Motor neuron (in vitro differentiated cells): Measurements from ENCODE around the gene FAM234A. TPM values are rescaled to one million over a fixed set of nuclear protein-coding genes. Genes with fewer than 3 reads are reported as not detected.
A peak's percentile ranks its signal among the peaks of the same experiment; 100 is the strongest.

Experiments used
- ATAC-seq, 8 experiments: fragments of 200-7000 bp; cut with Tn5 transposase; replicated peaks in 6 of 8; 2 replicates each; pipeline ENCODE4 v1.8.0; 2021; ENCODE audit warnings: mild to moderate bottlenecking in 8 of 8, moderate library complexity in 8 of 8
- H3K27ac ChIP-seq, 2 donors: fragments of 250-450 bp; sonication (Bioruptor Pico); 2 replicates each; pipeline ENCODE4 v1.9.0; 2021; ENCODE audit warnings: antibody characterized with exemption in 2 of 2, mild to moderate bottlenecking in 2 of 2, moderate library complexity in 1 of 2
- H3K4me1 ChIP-seq, 2 donors: fragments of 250-450 bp; sonication (Bioruptor Pico); replicated peaks in 1 of 2; 2 replicates each; pipeline ENCODE4 v1.6.1; 2021; ENCODE audit warnings: antibody characterized with exemption in 2 of 2, mild to moderate bottlenecking in 2 of 2, moderate library complexity in 1 of 2
- H3K4me3 ChIP-seq, 5 donors: fragments of 250-450 bp; sonication (Bioruptor Pico); 2 replicates each; pipeline ENCODE4 v1.9.0; 2021; ENCODE audit warnings: antibody characterized with exemption in 5 of 5, mild to moderate bottlenecking in 5 of 5, moderate library complexity in 4 of 5
- WGBS, 10 experiments: fragments of 450-650 bp; shearing (Covaris generic); methylation state at CpG; one replicate each; pipeline ENCODE4 v1.0.0; 2022; 5-methylcytosine and 5-hydroxymethylcytosine counted together
- in situ Hi-C, 9 experiments: fragments of 400-800 bp; cut with MboI; loops; one replicate each; pipeline ENCODE4 v1.15.0; 2021; ENCODE audit warnings: low sequenced_read_pairs in 9 of 9, low pct_unique_long_range_greater_than_20kb in 2 of 9; ENCODE audit not compliant: unreplicated experiment in 9 of 9
- total RNA-seq, 8 experiments: library from RNA; unstranded; fragments of 300-600 nt; gene quantifications; 2 replicates each; pipeline versions ENCODE4 v1.2.3 to v1.2.4, GENCODE V29; 2022

FAM234A gene, protein sequence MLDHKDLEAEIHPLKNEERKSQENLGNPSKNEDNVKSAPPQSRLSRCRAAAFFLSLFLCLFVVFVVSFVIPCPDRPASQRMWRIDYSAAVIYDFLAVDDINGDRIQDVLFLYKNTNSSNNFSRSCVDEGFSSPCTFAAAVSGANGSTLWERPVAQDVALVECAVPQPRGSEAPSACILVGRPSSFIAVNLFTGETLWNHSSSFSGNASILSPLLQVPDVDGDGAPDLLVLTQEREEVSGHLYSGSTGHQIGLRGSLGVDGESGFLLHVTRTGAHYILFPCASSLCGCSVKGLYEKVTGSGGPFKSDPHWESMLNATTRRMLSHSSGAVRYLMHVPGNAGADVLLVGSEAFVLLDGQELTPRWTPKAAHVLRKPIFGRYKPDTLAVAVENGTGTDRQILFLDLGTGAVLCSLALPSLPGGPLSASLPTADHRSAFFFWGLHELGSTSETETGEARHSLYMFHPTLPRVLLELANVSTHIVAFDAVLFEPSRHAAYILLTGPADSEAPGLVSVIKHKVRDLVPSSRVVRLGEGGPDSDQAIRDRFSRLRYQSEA
- total RNA-seq, result 100 to 1,000 TPM in 1 of 8 experiments, 10 to 100 TPM in 7; 23.1 to 101 (median 50.5) TPM

DNA sequence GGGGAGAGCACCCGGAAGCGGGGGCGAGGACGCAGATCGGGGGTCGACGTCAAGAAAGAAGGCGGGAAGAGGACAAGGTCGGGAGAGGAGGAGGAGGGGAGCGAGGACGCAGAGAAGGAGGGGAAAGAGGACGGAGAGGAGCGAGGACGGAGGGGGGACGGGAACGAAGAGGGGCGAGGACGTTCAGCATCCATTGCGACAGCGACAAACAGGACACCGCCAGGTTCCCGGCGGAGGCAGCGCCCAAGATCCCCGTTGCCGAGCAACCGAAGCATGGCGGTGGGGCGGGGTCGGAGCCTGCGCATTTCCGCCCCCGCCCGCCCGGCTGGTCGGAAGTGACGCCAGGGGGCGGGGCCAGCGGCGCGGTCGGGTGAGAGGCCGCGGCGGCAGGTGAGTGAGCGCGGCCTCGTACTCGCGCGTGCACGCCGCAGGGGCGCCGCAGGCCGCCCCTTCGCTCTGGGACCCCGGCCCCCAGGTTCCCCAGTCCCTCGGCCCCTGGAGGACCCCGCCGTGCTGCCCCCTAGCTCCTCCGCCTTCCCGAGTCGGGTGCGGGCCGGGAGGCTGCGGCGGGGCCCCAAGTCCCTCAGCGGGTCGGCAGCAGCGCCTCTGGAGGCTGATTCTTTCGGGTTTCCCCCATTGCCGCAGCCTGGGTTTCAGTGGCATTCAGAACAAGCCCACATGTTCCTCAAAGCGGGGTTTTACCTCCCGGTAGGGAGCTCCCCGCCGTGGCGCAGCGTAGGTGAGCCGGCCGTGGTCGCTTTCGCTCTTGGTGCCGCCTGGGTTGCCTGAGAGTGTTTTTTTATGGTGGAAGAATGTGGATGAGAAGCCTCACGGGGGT lies at the start of gene FAM234A:
TSS of gene FAM234A (plus strand) at position 354 of the 838 bp plus-strand sequence. CDS start 19,593 bp downstream, outside the sequence.
- Histone ChIP-seq H3K4me1 (no peaks in the 10 kb centered on the region), H3K4me3 (peak within 1 kb of the TSS; percentile 61 to 84 (median 80)), H3K27ac (peak within 1 kb of the TSS; percentile 90 to 91)
- in situ Hi-C loops, result no loop called here
- WGBS, 10 experiments, result 0 to 4% methylated on average over 2 to 5 of the region's 85 CpGs; no CpG with 5 or more reads in 8 of the 10 experiments
- peak; percentile 76 to 89 (median 80) for ATAC-seq

DNA sequence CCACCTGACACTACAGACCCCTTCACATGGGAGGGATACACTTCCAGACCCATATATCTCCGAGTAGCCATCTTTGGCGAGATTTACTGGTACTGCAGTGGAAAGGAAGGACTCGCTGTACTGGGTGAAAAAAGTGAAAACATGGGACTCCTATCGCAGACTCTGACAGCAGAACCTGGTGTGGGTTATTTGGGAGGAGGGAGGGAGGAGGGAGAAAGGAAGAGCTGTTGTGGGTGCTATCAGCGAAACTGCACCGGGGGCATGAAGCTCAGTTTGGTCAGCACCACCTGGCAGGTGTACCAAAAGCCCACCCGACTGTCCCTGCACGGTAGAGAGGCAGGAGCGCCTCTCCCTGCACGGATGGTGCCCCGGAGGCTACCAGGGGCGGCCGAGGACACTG lies 49.4 kb upstream of the FAM234A start:
- no peak overlapping the region for H3K4me3 ChIP-seq
- in situ Hi-C loops, result no loop called here
- no peak overlapping the region for H3K27ac ChIP-seq
- 59 to 100% (median 81%) methylated on average over 2 to 5 of the region's 13 CpGs; no CpG with 5 or more reads in 5 of the 10 experiments for WGBS, 10 experiments
- ATAC-seq, result no peak
- H3K4me1 ChIP-seq, result peaks cover 0 to 6% of the 10 kb centered on the region in 2 donors

DNA sequence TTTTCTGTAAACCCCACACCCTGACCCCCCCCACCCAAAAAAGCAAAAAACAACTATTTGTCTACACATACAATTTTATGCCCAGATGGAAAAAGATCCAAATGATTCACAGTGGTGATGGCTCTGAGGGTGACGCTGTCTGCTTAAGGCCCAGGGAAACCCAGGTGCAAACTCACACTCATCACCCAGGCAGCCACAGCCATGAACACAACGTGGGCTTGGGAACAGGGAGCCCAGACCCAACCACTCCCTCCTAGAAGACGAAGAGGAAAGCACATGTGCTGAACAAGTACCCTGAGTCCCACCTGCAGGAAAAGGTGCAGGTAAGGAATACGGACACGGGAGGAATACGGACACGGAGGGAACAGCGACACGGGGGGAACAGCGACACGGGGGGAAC lies 48.9 kb upstream of the FAM234A start:
- no peak for ATAC-seq
- in situ Hi-C loops, result no loop called here
- Histone ChIP-seq H3K27ac (no peak overlapping the region), H3K4me3 (no peak overlapping the region), H3K4me1 (peaks cover 0 to 5% of the 10 kb centered on the region in 2 donors)
- 0 to 100% (median 67%) methylated on average over 1 of the region's 11 CpGs; no CpG with 5 or more reads in 4 of the 10 experiments for WGBS, 10 experiments

DNA sequence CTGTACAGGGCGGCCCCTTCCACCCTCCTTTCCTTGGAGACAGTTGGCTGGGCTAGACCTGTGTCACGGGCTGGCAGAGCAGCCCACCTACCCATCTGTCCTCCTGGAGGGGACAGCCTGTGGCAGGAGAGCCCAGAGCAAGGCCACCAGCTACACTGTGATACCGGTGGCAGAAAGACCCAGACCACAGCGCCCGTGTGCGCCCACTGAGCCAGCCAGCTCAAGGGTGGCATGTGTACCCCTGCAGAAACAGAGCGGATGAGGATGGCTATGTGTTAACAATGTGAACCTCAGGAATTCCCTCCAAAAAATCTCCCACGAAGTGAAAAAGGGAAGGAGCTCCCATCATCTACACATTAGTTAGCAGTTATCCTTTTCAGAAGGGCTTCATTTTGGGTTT lies 47.3 kb upstream of the FAM234A start:
- no peaks in the 10 kb centered on the region for H3K4me1 ChIP-seq
- in situ Hi-C loops, result no loop called here
- WGBS, 10 experiments, result 94 to 100% (median 98%) methylated on average over 1 to 5 of the region's 8 CpGs; no CpG with 5 or more reads in 6 of the 10 experiments
- no peak overlapping the region for H3K27ac ChIP-seq
- ATAC-seq, result no peak
- no peak overlapping the region for H3K4me3 ChIP-seq

DNA sequence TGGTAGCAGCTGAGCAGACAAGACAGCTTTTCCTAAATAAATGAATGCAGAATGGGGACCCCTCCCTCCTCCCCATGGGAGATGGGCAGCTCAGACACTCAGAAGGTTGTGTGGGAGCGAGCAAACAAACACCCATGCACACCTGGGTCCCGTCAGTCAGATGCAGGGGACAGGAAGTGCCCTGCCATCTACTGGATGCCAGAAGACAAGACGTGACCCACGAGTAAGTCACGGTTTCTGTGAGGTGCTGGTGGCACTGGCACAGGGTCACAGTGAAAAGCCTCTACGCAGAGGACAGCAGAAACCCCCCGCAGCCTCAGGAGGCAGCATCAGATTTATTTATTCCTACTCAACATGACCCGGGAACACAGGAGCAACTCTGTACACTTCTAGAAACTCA lies 45.9 kb upstream of the FAM234A start:
- in situ Hi-C loops, result no loop called here
- no peak overlapping the region for H3K27ac ChIP-seq
- H3K4me1 ChIP-seq, result no peaks in the 10 kb centered on the region
- WGBS, 10 experiments, result 70 to 100% (median 93%) methylated on average over 2 to 5 of the region's 8 CpGs; no CpG with 5 or more reads in 3 of the 10 experiments
- H3K4me3 ChIP-seq, result no peak overlapping the region
- ATAC-seq, result no peak

DNA sequence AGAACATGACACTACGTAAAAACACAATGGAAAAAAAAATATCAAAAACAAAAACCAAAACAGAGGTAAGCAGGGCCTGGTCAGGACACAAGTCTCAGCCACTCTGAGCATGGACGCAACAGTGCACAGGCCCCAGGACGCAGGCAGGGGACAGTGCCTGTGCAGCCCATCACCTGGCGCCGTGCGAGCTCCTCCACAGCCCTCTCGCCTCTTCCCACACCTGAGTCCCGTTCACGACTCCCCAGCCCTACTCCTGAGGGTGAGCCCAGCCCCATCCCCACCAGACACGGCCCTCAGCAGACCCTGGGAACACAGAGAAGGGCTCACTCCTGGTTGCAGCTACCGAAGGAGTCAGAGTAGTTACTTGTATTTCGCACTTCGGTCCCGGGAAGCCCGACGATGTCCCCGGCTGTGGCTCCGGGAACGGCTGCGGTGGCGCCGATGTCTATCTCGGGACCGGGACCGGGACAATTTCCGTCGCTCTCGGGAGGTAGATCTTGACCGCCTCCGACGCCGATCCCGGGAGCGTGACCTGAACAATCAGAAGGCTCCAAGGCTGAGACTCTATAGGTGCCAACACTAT lies 44.9 kb upstream of the FAM234A start:
- ATAC-seq, result peak in 1 of 8 experiments; percentile 5
- Histone ChIP-seq H3K4me1 (no peaks in the 10 kb centered on the region), H3K4me3 (no peak overlapping the region), H3K27ac (no peak overlapping the region)
- in situ Hi-C loops, result no loop called here
- 96 to 100% (median 100%) methylated on average over 1 to 14 of the region's 34 CpGs; no CpG with 5 or more reads in 3 of the 10 experiments for WGBS, 10 experiments

DNA sequence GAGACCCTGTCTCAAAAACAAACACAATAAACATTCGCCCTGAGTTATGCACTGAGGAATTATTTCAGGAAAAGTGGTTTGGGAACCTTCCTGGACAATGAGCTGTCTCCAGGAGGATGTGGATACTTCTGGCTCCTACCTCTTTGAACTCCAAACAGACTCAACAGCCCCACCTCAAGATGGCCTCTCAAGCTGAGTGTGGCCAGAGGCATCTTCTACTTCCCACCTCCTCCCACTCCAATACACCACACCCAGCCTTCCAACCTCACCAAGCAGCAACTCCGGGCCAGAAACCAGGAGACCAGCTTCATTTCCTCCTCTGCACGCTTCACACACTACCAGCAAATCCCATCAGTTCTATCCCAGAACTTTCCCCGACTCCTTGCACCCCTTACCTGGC lies 42.8 kb upstream of the FAM234A start:
- 79 to 100% (median 100%) methylated on average over 2 to 4 of the region's 4 CpGs; no CpG with 5 or more reads in 6 of the 10 experiments for WGBS, 10 experiments
- in situ Hi-C loops, result no loop called here
- no peaks in the 10 kb centered on the region for H3K4me1 ChIP-seq
- peak in 3 of 8 experiments; percentile 20 to 92 (median 72) for ATAC-seq
- no peak overlapping the region for H3K4me3 ChIP-seq
- no peak overlapping the region for H3K27ac ChIP-seq

DNA sequence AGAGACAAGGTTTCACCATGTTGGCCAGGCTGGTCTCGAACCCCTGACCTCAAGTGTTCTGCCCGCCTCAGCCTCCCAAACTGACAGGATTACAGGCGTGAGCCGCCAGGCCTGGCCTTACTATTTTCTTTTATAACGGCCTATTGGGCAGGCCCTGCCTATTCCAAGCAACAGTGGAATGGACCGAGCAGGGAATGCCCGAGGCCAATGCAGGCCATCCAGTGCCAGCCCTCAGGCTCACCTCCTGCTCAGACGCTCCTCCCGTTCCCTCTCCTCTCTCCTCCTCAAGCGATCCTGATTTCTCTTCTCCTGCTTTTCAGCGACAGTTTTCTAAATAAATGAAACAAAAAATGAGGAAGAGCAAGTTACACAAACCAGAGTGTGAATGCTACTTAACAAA lies 41.9 kb upstream of the FAM234A start:
- WGBS, 10 experiments, result 88 to 100% (median 96%) methylated on average over 2 to 10 of the region's 11 CpGs; no CpG with 5 or more reads in 4 of the 10 experiments
- H3K4me3 ChIP-seq, result no peak overlapping the region
- no peaks in the 10 kb centered on the region for H3K4me1 ChIP-seq
- ATAC-seq, result no peak
- no peak overlapping the region for H3K27ac ChIP-seq
- in situ Hi-C loops, result no loop called here

DNA sequence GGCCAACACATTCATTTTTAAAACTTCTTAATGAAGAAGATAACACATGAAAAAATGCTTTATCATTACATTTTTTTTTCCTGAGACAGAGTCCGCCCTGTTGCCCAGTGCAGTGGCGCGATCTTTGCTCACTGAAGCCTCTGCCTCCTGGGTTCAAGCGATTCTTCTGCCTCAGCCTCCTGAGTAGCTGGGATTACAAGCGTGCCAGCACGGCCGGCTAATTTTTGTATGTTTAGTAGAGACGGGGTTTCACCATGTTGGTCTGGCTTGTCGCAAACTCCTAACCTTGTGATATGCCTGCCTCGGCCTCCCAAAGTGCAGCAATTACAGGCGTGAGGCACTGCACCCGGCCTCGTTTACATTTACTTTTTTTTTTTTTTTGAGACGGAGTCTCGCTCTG lies 41.2 kb upstream of the FAM234A start:
- in situ Hi-C loops, result no loop called here
- Histone ChIP-seq H3K4me3 (no peak overlapping the region), H3K27ac (no peak overlapping the region), H3K4me1 (no peaks in the 10 kb centered on the region)
- ATAC-seq, result no peak
- 81 to 100% (median 95%) methylated on average over 2 to 8 of the region's 15 CpGs; no CpG with 5 or more reads in 3 of the 10 experiments for WGBS, 10 experiments

DNA sequence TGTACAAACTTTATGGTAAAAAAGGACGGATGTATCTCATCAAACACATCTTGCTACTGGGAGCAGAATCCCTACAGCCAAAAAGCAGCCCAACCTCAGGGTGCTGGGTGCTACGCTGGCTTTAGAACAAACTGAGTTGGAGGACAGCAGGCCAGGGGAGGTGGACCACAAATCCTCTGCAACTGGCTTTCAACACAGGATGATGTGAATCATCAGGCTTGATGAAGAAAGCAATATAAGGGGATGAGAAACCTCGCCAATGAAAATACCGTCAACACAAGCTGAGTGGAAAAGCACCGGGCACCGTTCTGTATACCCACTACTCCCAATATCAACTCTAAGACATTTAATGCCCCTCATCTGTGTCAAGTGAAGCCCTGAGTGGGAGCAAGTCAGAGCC lies 40.1 kb upstream of the FAM234A start:
- ATAC-seq, result no peak
- 96 to 100% (median 100%) methylated on average over 1 to 5 of the region's 6 CpGs; no CpG with 5 or more reads in 5 of the 10 experiments for WGBS, 10 experiments
- no peak overlapping the region for H3K27ac ChIP-seq
- no peak overlapping the region for H3K4me3 ChIP-seq
- in situ Hi-C loops, result no loop called here
- no peaks in the 10 kb centered on the region for H3K4me1 ChIP-seq

DNA sequence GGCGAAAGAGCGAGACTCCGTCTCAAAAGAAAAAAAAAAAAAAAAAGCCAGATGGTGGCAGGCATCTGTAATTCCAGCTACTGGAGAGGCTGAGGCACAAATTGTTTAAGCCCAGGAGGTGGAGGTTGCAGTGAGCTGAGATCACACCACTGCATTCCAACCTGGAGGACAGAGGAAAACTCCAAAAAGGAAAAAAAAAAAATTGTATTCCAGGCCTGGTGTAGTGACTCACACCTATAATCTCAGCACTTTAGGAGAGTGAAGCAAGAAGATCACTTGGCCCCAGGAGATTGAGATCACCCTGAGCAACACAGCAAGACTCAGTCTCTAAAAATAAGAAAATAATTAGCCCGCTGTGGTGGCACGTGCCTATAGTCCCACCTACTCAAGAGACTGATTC lies 34.2 kb upstream of the FAM234A start:
- in situ Hi-C loops, result no loop called here
- Histone ChIP-seq H3K4me1 (no peaks in the 10 kb centered on the region), H3K4me3 (no peak overlapping the region), H3K27ac (no peak overlapping the region)
- ATAC-seq, result peak in 5 of 8 experiments; percentile 22 to 84 (median 35)
- WGBS, 10 experiments, result 80 to 100% (median 100%) methylated on average over 1 of the region's 5 CpGs; no CpG with 5 or more reads in 7 of the 10 experiments

DNA sequence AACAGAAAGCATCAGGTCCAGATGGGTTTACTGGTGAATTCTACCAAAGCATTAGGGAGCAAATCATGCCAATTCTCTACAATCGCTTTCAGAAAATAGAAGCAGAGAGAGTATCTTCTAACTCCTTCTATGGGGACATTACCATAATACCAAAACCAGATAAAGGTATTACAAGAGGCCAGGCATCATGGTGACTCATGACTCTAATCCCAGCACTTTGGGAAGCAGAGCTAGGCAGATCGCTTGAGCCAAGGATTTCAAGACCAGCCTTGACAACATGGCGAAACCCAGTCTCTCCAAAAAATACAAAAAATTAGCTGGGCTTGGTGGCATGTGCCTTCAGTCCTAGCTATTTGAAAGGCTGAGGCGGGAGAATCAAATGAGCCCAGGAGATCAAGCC lies 31.4 kb upstream of the FAM234A start:
- in situ Hi-C loops, result no loop called here
- Histone ChIP-seq H3K4me3 (no peak overlapping the region), H3K4me1 (no peaks in the 10 kb centered on the region), H3K27ac (no peak overlapping the region)
- WGBS, 10 experiments, result 100% methylated on average over 1 to 4 of the region's 4 CpGs; no CpG with 5 or more reads in 5 of the 10 experiments
- ATAC-seq, result no peak
